T1000 (cell line): ENCODE results near the gene SIL1.
"Not testable (repeated sequence)": the region's sequence is repeated elsewhere in the genome, so short reads cannot be mapped to it uniquely, and the experiment has no call there.

Experiments used
- DNase-seq: peaks from one replicate; lab custom pipeline; 2025; ENCODE audit warnings: mixed read lengths; lab: John Stamatoyannopoulos, UW

The SIL1 gene

GRCh38 chr5:138942066-138942465, 256.1 kb downstream of the SIL1 start:
- DNase-seq: no peak

- DNase-seq: no peak
Measured at GRCh38 chr5:138938526-138938925, 259.6 kb downstream of the SIL1 start.

GRCh38 chr5:138937392-138938387, 260.5 kb downstream of the SIL1 start:
- no peak for DNase-seq

- no peak for DNase-seq
Measured at GRCh38 chr5:138936968-138937345, 261.2 kb downstream of the SIL1 start.

GRCh38 chr5:138936225-138936967, 261.8 kb downstream of the SIL1 start:
- DNase-seq: no peak

- no peak for DNase-seq
Measured at GRCh38 chr5:138935466-138935865, 262.7 kb downstream of the SIL1 start.

- no peak for DNase-seq
Measured at GRCh38 chr5:138934971-138935370, 263.2 kb downstream of the SIL1 start.

- no peak for DNase-seq
Measured at GRCh38 chr5:138933522-138934290, 264.5 kb downstream of the SIL1 start.

GRCh38 chr5:138932171-138932810, 265.9 kb downstream of the SIL1 start:
- no peak for DNase-seq

- no peak for DNase-seq
Measured at GRCh38 chr5:138930371-138931097, 267.6 kb downstream of the SIL1 start.

GRCh38 chr5:138929571-138929955, 268.6 kb downstream of the SIL1 start:
- DNase-seq: no peak

- DNase-seq: no peak
Measured at GRCh38 chr5:138927979-138928378, 270.2 kb downstream of the SIL1 start.

GRCh38 chr5:138927544-138927943, 270.6 kb downstream of the SIL1 start:
- no peak for DNase-seq

GRCh38 chr5:138926688-138927448, 271.3 kb downstream of the SIL1 start:
- DNase-seq: no peak

- no peak for DNase-seq
Measured at GRCh38 chr5:138926257-138926656, 271.9 kb downstream of the SIL1 start.

- DNase-seq: no peak
Measured at GRCh38 chr5:138925090-138925635, 273.0 kb downstream of the SIL1 start.

- DNase-seq: no peak
Measured at GRCh38 chr5:138922494-138922893, 275.7 kb downstream of the SIL1 start.

- not testable (repeated sequence) for DNase-seq
Measured at GRCh38 chr5:138921362-138921761, 276.8 kb downstream of the SIL1 start.

GRCh38 chr5:138920181-138920580, 278.0 kb downstream of the SIL1 start:
- DNase-seq: no peak

GRCh38 chr5:138918686-138919085, 279.5 kb downstream of the SIL1 start:
- DNase-seq: no peak
